ENCODE results near the gene CDKN2AIPNL.

GRCh38 chr5:134365604-134366003 lies 46.1 kb downstream of the CDKN2AIPNL start:
- TF ChIP-seq HDAC2 (CRISPR knock-in tag; IDR thresholded peaks at IDR 0.05) = no peak
- no peak for TF ChIP-seq RELA (CRISPR knock-in tag; IDR thresholded peaks at IDR 0.05)
- no peak for TF ChIP-seq CTCF (CRISPR knock-in tag; IDR thresholded peaks at IDR 0.05)
- no peak for TF ChIP-seq MAX (IDR thresholded peaks at IDR 0.05)
- no peak for TF ChIP-seq SUZ12 (IDR thresholded peaks at IDR 0.05; ENCODE audit: low read depth, low read length)
- TF ChIP-seq ZNF253 (CRISPR knock-in tag; IDR thresholded peaks at IDR 0.05; ENCODE audit: borderline replicate concordance) = no peak
- TF ChIP-seq FOXP1 (IDR thresholded peaks at IDR 0.05) = no peak
- TF ChIP-seq FOXP1 (CRISPR knock-in tag; IDR thresholded peaks at IDR 0.05) = no peak
- TF ChIP-seq ZNF329 (CRISPR knock-in tag; IDR thresholded peaks at IDR 0.05; ENCODE audit: low read depth) = no peak
- TF ChIP-seq NAIF1 (CRISPR knock-in tag; IDR thresholded peaks at IDR 0.05; ENCODE audit: borderline replicate concordance) = no peak
- TF ChIP-seq ZNF276 (CRISPR knock-in tag; IDR thresholded peaks at IDR 0.05; ENCODE audit: low read depth) = no peak
- no peak for TF ChIP-seq KAT7 (CRISPR knock-in tag; IDR thresholded peaks at IDR 0.05; ENCODE audit: borderline replicate concordance)
- TF ChIP-seq POLR2A (IDR thresholded peaks at IDR 0.05; ENCODE audit: insufficient read depth in 1 of 2, low read depth in 2 of 2, low read length in 2 of 2) = no peak

All from HepG2 (cell line).